Limb (tissue), 2 donors: ENCODE data around the gene ARHGAP8.

Source experiments
- DNase-seq, 2 donors: peaks; one replicate each; pipeline ENCODE4 v3.0.0-alpha.2; 2016; ENCODE audit errors: extremely low spot score in 2 of 2

ARHGAP8 gene

GRCh38 chr22:44802071-44802700 is 49.8 kb downstream of the ARHGAP8 start:
- no peak for DNase-seq

- no peak for DNase-seq
These were observed 50.6 kb downstream of the ARHGAP8 start for GRCh38 chr22:44802956-44803355.

GRCh38 chr22:44804327-44804726 is 52.0 kb downstream of the ARHGAP8 start:
- no peak for DNase-seq

GRCh38 chr22:44805711-44806110 is 53.3 kb downstream of the ARHGAP8 start:
- no peak for DNase-seq

GRCh38 chr22:44807232-44807631 is 54.9 kb downstream of the ARHGAP8 start:
- DNase-seq = no peak

- DNase-seq = no peak
These were observed 55.7 kb downstream of the ARHGAP8 start for GRCh38 chr22:44807915-44808690.

- DNase-seq = peak in 1 of 2 donors; percentile 21
These were observed 57.1 kb downstream of the ARHGAP8 start for GRCh38 chr22:44809456-44809855.

- DNase-seq = peak in 1 of 2 donors; percentile 6
These were observed 58.8 kb downstream of the ARHGAP8 start for GRCh38 chr22:44811141-44811540.

GRCh38 chr22:44813416-44813815 is 61.0 kb downstream of the ARHGAP8 start:
- DNase-seq = no peak

- DNase-seq = peak in 1 of 2 donors; percentile 21
These were observed 62.1 kb downstream of the ARHGAP8 start for GRCh38 chr22:44814266-44815098.

- DNase-seq = peak in 1 of 2 donors; percentile 16
These were observed 63.0 kb downstream of the ARHGAP8 start for GRCh38 chr22:44815099-44816070.

- DNase-seq = no peak
These were observed 63.8 kb downstream of the ARHGAP8 start for GRCh38 chr22:44816141-44816540.

GRCh38 chr22:44818727-44819126 is 66.4 kb downstream of the ARHGAP8 start:
- no peak for DNase-seq

GRCh38 chr22:44819966-44820631 is 67.7 kb downstream of the ARHGAP8 start:
- peak in 1 of 2 donors; percentile 14 for DNase-seq

- peak in 1 of 2 donors; percentile 33 for DNase-seq
These were observed 69.5 kb downstream of the ARHGAP8 start for GRCh38 chr22:44821741-44822475.

- no peak for DNase-seq
These were observed 70.2 kb downstream of the ARHGAP8 start for GRCh38 chr22:44822534-44822933.

- DNase-seq = no peak
These were observed 71.0 kb downstream of the ARHGAP8 start for GRCh38 chr22:44823396-44823795.

GRCh38 chr22:44823806-44824205 is 71.4 kb downstream of the ARHGAP8 start:
- no peak for DNase-seq

GRCh38 chr22:44824271-44824670 is 71.9 kb downstream of the ARHGAP8 start:
- peak in 1 of 2 donors; percentile 20 for DNase-seq
